Astrocyte (in vitro differentiated cells and primary cell): ENCODE data around the gene PSAP. TPM values are rescaled to one million over a fixed set of nuclear protein-coding genes. Genes with fewer than 3 reads are reported as not detected.

ENCODE experiments used
- DNase-seq: peaks from one replicate; pipeline ENCODE4 v3.0.0-alpha.2; 2010; ENCODE audit warnings: low read depth
- FAIRE-seq: peaks from 2 replicates; lab custom pipeline; 2011; peaks lifted over from hg19 to GRCh38; lab: Jason Lieb, UNC
- H2AFZ ChIP-seq: 2 replicates; pipeline ENCODE4 v1.6.0; 2012; ENCODE audit warnings: low read depth, low read length, inconsistent platforms
- H3K27ac ChIP-seq: 2 replicates; pipeline ENCODE4 v1.5.1; 2011; ENCODE audit warnings: low read depth, low read length, inconsistent platforms
- H3K27me3 ChIP-seq: 2 replicates; pipeline ENCODE4 v1.6.0; 2011; ENCODE audit warnings: low read length, inconsistent platforms; ENCODE audit not compliant: insufficient read depth
- H3K36me3 ChIP-seq: 2 replicates; pipeline ENCODE4 v1.5.1; 2011; ENCODE audit warnings: low read length, inconsistent platforms; ENCODE audit not compliant: insufficient read depth
- H3K4me1 ChIP-seq: 2 replicates; pipeline ENCODE4 v1.5.1; 2011; ENCODE audit warnings: low read length, inconsistent platforms; ENCODE audit not compliant: insufficient read depth
- H3K4me2 ChIP-seq: 2 replicates; pipeline ENCODE4 v1.6.0; 2012; ENCODE audit warnings: low read length, inconsistent platforms
- H3K4me3 ChIP-seq: 2 replicates; pipeline ENCODE4 v1.5.1; 2011; ENCODE audit warnings: low read depth, mild to moderate bottlenecking, low read length, inconsistent platforms; ENCODE audit not compliant: insufficient read depth
- H3K79me2 ChIP-seq: 2 replicates; pipeline ENCODE4 v1.6.0; 2012; ENCODE audit warnings: mild to moderate bottlenecking, low read length, inconsistent platforms; ENCODE audit not compliant: insufficient read depth
- H3K9ac ChIP-seq: 2 replicates; pipeline ENCODE4 v1.6.0; 2012; ENCODE audit warnings: mild to moderate bottlenecking, low read length, inconsistent platforms
- H3K9me3 ChIP-seq: 2 replicates; pipeline ENCODE4 v1.5.1; 2012; ENCODE audit warnings: low read depth, mild to moderate bottlenecking, low read length, inconsistent platforms; ENCODE audit not compliant: insufficient read depth
- H4K20me1 ChIP-seq: 2 replicates; pipeline ENCODE4 v1.6.0; 2012; ENCODE audit warnings: low read length, inconsistent platforms; ENCODE audit not compliant: insufficient read depth
- H3K27ac Mint-ChIP-seq: one replicate; pipeline ENCODE4 v1.8.0; 2021; ENCODE audit warnings: mild to moderate bottlenecking, mixed read lengths; ENCODE audit not compliant: unreplicated experiment
- H3K27me3 Mint-ChIP-seq: one replicate; pipeline ENCODE4 v1.8.0; 2021; ENCODE audit warnings: low read depth, mixed read lengths; ENCODE audit not compliant: unreplicated experiment
- H3K36me3 Mint-ChIP-seq: one replicate; pipeline ENCODE4 v1.8.0; 2021; ENCODE audit warnings: low read depth, mixed read lengths; ENCODE audit not compliant: unreplicated experiment
- H3K4me1 Mint-ChIP-seq: one replicate; pipeline ENCODE4 v1.8.0; 2021; ENCODE audit warnings: low read depth, mixed read lengths; ENCODE audit not compliant: unreplicated experiment
- H3K4me3 Mint-ChIP-seq: one replicate; pipeline ENCODE4 v1.8.0; 2021; ENCODE audit warnings: mild to moderate bottlenecking, moderate library complexity, mixed read lengths; ENCODE audit not compliant: unreplicated experiment
- H3K9me3 Mint-ChIP-seq: one replicate; pipeline ENCODE4 v1.8.0; 2021; ENCODE audit warnings: mild to moderate bottlenecking, mixed read lengths; ENCODE audit not compliant: unreplicated experiment
- EZH2 ChIP-seq: IDR thresholded peaks from 2 replicates; pipeline ENCODE4 v1.6.1; 2012; ENCODE audit warnings: mild to moderate bottlenecking, low read length, inconsistent platforms; ENCODE audit not compliant: insufficient read depth
- total RNA-seq: library from RNA; stranded (reverse); gene quantifications from 2 replicates; pipeline ENCODE4 v1.2.1, GENCODE V29; 2021
- TF ChIP-seq, protein P1 (sequence below): IDR thresholded peaks from 2 replicates; pipeline ENCODE4 v1.5.1; 2011; ENCODE audit warnings: low read depth, mild to moderate bottlenecking, inconsistent platforms, low read length, moderate library complexity; ENCODE audit not compliant: insufficient read depth

Gene PSAP
- total RNA-seq, 1 donor from 2014 or later = 1,120 TPM

DNA sequence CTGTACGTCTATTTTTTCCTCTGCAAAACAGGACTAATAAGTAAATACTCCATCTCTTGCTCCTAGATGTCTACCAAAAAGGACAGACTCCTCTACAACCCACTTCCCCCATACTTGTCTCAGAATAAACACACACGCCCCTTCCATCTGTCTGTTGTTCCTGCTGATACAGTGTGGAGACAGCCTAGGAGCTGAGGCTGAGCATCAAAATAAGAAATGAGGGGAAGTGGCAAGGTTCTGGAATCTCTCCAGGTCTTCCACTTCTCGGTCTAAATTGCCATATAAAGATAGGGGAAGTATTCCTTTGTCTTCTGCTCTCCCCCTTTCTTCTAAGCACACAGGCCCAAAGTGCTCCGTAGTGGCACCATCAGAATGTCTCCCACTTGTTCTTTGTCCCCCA lies 47.0 kb downstream of the PSAP start:
- no peak overlapping the region for H3K4me3 ChIP-seq
- no peak overlapping the region for H3K27ac ChIP-seq
- H3K9me3 ChIP-seq = no peaks in the 10 kb centered on the region
- H3K27ac Mint-ChIP-seq = no peak overlapping the region
- peaks cover 44% of the 10 kb centered on the region for H3K27me3 Mint-ChIP-seq
- no peaks in the 10 kb centered on the region for H3K9me3 Mint-ChIP-seq
- H2AFZ ChIP-seq = no peak overlapping the region
- no peaks in the 10 kb centered on the region for H3K4me1 Mint-ChIP-seq
- peaks cover 10% of the 10 kb centered on the region for H4K20me1 ChIP-seq
- no peak for FAIRE-seq
- peaks cover 15% of the 10 kb centered on the region for H3K27me3 ChIP-seq
- no peaks in the 10 kb centered on the region for H3K36me3 Mint-ChIP-seq
- TF ChIP-seq, protein P1, sequence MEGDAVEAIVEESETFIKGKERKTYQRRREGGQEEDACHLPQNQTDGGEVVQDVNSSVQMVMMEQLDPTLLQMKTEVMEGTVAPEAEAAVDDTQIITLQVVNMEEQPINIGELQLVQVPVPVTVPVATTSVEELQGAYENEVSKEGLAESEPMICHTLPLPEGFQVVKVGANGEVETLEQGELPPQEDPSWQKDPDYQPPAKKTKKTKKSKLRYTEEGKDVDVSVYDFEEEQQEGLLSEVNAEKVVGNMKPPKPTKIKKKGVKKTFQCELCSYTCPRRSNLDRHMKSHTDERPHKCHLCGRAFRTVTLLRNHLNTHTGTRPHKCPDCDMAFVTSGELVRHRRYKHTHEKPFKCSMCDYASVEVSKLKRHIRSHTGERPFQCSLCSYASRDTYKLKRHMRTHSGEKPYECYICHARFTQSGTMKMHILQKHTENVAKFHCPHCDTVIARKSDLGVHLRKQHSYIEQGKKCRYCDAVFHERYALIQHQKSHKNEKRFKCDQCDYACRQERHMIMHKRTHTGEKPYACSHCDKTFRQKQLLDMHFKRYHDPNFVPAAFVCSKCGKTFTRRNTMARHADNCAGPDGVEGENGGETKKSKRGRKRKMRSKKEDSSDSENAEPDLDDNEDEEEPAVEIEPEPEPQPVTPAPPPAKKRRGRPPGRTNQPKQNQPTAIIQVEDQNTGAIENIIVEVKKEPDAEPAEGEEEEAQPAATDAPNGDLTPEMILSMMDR = no peak
- no peak for TF ChIP-seq EZH2
- H3K36me3 ChIP-seq = no peaks in the 10 kb centered on the region
- no peak for DNase-seq
- no peak overlapping the region for H3K4me2 ChIP-seq
- no peak overlapping the region for H3K9ac ChIP-seq
- no peaks in the 10 kb centered on the region for H3K79me2 ChIP-seq
- H3K4me1 ChIP-seq = no peaks in the 10 kb centered on the region
- H3K4me3 Mint-ChIP-seq = no peak overlapping the region

DNA sequence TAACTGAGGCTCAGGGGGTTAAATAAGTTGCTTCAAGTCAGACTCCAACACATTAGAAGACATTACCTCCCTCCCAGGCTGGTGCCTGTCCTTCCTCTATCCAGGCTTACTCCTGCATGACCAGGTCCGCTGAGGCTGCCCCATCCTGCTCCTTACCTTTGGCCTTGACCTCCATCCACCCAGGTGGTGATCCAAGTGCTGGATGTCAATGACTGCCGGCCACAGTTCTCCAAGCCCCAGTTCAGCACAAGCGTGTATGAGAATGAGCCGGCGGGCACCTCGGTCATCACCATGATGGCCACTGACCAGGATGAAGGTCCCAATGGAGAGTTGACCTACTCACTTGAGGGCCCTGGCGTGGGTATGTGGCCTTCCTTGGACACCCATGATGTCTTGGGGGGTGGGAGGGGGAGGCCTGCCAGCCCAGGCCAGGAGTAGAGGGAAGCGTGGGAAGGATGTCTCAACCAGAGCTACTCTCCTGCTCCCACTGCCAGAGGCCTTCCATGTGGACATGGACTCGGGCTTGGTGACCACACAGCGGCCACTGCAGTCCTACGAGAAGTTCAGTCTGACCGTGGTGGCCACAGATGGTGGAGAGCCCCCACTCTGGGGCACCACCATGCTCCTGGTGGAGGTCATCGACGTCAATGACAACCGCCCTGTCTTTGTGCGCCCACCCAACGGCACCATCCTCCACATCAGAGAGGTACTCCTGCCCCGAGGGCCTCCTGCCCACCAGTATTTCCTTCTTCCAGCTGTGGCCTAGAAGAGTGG lies 48.1 kb downstream of the PSAP start:
- Histone ChIP-seq H2AFZ (no peak overlapping the region), H3K4me1 (no peaks in the 10 kb centered on the region), H4K20me1 (peaks cover under 1% of the 10 kb centered on the region), H3K9me3 (no peaks in the 10 kb centered on the region), H3K79me2 (no peaks in the 10 kb centered on the region), H3K27me3 (peaks cover 15% of the 10 kb centered on the region), H3K9ac (no peak overlapping the region), H3K36me3 (no peaks in the 10 kb centered on the region), H3K4me3 (no peak overlapping the region), H3K4me2 (no peak overlapping the region), H3K27ac (no peak overlapping the region)
- Mint-ChIP-seq H3K27ac (no peak overlapping the region), H3K4me1 (no peaks in the 10 kb centered on the region), H3K4me3 (no peak overlapping the region), H3K9me3 (no peaks in the 10 kb centered on the region), H3K27me3 (peaks cover 47% of the 10 kb centered on the region), H3K36me3 (no peaks in the 10 kb centered on the region)
- no peak for DNase-seq
- FAIRE-seq = no peak
- TF ChIP-seq EZH2 = no peak

DNA sequence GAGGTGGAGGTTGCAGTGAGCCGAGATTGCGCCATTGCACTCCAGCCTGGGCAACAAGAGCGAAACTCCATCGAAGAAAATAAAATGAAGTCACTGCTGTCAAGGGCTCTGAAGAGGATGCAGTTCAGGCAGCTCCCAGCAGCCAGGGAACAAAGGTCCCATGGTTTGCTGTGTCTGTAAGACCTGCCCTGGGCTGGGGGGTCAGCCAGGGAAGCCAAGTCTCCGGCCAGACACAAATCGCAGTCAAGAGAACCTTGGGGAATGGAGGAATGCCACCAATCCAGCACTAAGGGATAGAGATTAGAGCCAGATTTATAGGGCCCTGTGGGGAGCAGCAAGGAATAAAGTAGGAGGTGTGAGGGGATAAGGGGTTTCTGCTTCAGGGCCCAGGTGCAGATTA lies 48.8 kb downstream of the PSAP start:
- Mint-ChIP-seq H3K27ac (no peak overlapping the region), H3K4me3 (no peak overlapping the region), H3K4me1 (no peaks in the 10 kb centered on the region), H3K27me3 (peaks cover 54% of the 10 kb centered on the region), H3K9me3 (no peaks in the 10 kb centered on the region), H3K36me3 (no peaks in the 10 kb centered on the region)
- peaks cover 15% of the 10 kb centered on the region for H3K27me3 ChIP-seq
- H3K79me2 ChIP-seq = no peaks in the 10 kb centered on the region
- TF ChIP-seq, protein P1 = no peak
- no peak for TF ChIP-seq EZH2
- H3K9ac ChIP-seq = no peak overlapping the region
- no peaks in the 10 kb centered on the region for H3K9me3 ChIP-seq
- no peak overlapping the region for H3K27ac ChIP-seq
- no peak overlapping the region for H3K4me3 ChIP-seq
- FAIRE-seq = no peak
- DNase-seq = no peak
- no peaks in the 10 kb centered on the region for H3K4me1 ChIP-seq
- H4K20me1 ChIP-seq = no peaks in the 10 kb centered on the region
- H3K36me3 ChIP-seq = no peaks in the 10 kb centered on the region
- no peak overlapping the region for H2AFZ ChIP-seq
- H3K4me2 ChIP-seq = no peak overlapping the region
